Stimulated activated CD4-positive, alpha-beta T cell treated with anti-CD3 and anti-CD28 coated beads, Interleukin-12 subunit alpha, Interleukin-12 subunit beta, amount 100 ng/mL, for 24 hours (primary cell): Measurements from ENCODE around the gene TMEM114.

Source experiments
- DNase-seq, 2 experiments: peaks; one replicate each; pipeline ENCODE4 v3.0.0-alpha.2; 2020; ENCODE audit warnings: low read depth in 2 of 2

Gene TMEM114

DNA sequence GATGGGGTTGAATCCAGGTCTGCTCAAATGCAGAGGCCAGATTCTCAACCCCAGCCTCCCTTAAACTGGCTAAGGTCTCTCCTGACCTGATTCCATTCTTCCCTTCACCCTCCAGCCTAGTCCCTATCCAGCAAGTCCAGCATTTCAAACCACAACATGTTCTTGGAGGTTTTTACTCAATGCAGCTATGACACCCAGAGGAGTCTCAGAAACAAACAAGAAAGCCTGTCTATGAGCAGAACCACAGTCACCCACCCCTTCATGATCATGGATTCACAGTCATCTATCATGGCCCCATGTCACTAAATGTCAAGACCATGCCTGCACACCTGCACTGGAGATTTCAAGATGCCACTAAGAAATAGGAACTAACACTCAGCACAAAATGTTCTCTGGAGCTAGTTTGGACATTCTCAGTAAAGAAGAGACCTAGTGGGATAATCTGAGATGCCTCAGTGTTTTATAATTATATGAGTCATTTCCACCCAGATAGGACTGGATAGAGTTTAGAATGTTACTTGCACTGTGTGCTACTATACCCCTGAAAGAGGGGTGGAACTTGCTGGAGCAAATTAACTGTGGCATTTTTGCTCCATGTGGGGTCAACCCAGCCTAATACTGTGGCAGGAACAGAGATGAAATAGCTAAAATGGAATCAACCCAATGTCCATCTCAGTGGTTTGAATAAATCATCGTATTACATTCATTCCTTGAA is 21.7 kb upstream of the TMEM114 start:
- DNase-seq: no peak

DNA sequence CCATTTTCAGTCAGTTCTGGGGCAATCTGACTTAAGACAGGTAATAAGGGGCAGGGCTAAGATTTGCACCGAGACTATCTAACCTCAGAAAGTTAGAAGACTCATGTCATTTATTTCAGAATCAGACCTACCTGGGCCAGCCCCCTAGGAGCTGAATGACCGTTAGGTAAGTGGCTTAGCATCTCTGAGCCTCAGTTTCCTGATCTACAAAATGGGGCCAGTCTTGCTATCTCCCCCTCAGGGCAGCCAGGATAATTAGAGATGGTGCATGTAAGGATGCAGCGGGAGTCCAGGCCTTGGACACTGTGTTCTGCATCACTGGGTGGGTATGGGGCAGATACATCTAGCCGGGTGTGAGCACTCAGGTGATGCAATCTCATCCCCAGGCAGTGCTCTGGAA is 20.8 kb upstream of the TMEM114 start:
- DNase-seq: no peak

GRCh38 chr16:8607214-8607613 is 16.9 kb upstream of the TMEM114 start:
- no peak for DNase-seq

DNA sequence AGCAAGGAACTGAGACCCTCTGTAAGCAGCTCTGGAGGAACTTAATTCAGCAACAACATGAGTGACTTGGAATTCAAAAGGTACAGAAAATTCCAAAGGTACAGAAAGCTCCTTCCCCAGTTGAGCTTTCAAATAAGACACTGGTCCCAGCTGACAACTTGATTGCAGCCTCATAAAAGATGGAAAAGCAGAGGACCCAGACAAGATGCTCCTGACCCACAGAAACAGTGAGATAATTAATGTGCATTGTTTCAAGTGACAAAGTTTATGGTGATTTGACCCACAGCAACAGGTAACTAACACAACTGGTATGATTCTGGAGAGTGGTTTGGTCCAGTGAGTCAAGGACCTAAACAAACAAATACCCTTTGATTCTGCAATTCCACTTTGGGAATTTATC is 15.2 kb upstream of the TMEM114 start:
- no peak for DNase-seq

GRCh38 chr16:8600144-8600775 is 9.9 kb upstream of the TMEM114 start:
- DNase-seq: no peak

- DNase-seq: no peak
Measured at GRCh38 chr16:8596581-8596980, 6.3 kb upstream of the TMEM114 start.

DNA sequence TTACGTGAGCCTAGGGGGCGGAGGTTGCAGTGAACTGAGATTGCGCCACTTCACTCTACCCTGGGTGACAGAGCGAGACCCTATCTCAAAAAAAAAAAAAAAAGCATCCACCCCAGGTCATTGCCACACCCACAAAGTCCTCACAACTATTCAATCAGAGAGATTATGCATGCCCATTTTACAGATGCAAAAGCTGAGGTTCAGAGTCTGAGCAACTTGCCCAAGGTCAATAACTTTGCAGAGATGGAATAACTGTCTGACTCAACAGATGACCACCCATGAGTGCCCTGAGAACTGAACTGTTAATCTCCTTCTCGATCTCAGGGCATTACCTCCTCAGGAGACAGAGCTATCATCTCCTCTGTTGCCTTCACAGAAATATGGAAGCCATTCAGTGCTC is 5.5 kb upstream of the TMEM114 start:
- no peak for DNase-seq

DNA sequence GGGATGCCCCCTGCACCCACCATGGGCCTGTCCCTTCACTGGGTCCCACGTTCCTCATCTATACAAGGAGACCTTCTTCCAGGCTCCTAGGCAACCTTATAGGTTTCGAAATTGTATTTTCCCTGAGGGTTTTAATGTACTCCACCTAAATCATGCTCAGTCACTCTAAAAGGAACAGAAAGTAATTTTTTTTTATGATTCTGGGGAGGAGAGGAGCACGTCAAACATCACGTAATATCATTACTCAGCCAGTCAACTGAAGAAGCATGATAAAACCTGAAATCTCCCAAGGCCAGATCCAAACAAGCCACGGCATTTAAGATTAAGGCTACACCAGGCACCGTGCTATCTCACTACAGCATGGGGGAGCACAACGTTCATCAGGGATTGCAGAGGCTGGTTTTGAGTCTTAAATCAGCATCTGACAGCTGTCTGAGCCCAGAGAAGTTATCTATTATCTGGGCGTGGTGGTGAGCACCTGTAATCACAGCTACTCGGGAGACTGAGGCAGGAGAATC is 3.9 kb upstream of the TMEM114 start:
- DNase-seq: no peak

- no peak for DNase-seq
Measured at GRCh38 chr16:8591451-8591850, 1.1 kb upstream of the TMEM114 start.

GRCh38 chr16:8590811-8591210 is 500 bp upstream of the TMEM114 start:
- DNase-seq: no peak

GRCh38 chr16:8589057-8589899 is 1.0 kb downstream of the TMEM114 start:
- no peak for DNase-seq

DNA sequence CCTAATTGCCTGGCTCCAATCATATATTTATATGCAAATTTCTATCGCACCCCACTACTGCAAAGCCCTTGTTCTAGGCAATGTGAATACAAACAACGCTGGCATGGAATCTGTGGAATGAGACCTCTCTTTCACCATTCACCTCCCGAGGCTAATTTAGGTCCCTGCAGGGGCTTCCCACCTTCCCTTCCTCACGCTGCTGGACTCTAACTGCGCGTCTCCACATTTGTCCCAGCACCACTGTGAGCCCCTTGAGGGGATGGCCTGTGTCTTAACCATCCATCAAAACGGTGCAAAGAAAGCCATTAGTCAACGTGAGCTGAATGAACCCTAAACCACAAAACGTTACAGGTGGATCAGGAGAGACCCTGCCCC is 1.6 kb downstream of the TMEM114 start:
- DNase-seq: no peak

GRCh38 chr16:8587065-8587464 is 3.2 kb downstream of the TMEM114 start:
- no peak for DNase-seq

DNA sequence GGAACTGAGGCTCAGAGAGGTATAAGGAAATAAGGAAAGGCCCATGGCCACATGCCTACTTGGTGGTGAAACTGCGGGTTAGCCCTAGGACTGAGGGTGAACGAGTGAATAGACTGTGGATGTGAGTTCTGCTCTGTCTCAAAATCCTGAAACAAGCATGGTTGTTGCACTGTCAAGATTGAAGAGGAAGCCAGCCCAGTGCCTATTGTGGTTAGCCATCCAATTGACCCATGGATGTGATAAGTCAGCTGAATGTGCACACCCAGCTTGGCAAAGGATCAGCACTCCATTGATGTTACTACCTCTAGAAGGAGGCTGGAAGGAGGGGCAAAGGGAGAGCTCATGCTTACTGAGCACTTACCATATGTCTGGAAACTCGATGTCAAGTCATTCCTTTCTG is 4.5 kb downstream of the TMEM114 start:
- no peak for DNase-seq

- no peak for DNase-seq
Measured at GRCh38 chr16:8585041-8585440, 5.3 kb downstream of the TMEM114 start.

DNA sequence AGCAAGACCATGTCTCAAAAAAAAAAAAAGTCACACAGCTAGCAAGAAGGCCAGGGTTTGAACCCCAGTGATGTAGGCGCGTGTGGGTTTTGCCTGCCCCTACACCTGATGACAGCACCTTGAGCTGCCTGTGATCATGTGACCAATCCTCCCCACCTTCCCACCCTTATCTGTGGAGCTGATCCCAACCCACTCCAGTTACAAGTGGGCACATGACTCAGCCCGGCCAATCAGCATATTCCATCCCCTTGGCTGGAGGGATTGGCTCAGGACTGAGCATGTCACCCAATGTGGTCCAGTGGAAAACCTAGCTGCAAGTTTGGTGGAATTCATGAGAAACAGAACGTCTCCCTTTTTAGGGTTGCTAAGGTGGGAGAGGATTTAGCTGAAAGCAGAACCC is 6.6 kb downstream of the TMEM114 start:
- DNase-seq: no peak

DNA sequence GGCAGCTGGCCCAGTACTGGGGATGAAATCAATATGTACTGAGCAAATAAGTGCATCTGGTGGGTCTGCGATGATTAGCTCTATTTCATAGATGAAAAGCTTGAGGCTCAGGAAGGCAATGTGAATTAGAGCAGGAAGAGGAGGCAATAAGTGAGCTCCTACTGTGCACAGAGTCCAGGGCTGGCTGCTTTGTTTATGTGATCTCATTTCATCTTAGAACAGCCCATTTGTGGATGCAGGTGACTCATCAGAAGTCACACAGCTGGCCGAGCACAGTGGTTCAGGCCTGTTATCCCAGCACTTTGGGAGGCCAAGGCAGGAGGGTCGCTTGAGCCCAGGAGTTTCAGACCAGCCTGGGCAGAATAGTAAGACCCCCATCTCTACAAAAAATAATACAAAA is 7.1 kb downstream of the TMEM114 start:
- no peak for DNase-seq

DNA sequence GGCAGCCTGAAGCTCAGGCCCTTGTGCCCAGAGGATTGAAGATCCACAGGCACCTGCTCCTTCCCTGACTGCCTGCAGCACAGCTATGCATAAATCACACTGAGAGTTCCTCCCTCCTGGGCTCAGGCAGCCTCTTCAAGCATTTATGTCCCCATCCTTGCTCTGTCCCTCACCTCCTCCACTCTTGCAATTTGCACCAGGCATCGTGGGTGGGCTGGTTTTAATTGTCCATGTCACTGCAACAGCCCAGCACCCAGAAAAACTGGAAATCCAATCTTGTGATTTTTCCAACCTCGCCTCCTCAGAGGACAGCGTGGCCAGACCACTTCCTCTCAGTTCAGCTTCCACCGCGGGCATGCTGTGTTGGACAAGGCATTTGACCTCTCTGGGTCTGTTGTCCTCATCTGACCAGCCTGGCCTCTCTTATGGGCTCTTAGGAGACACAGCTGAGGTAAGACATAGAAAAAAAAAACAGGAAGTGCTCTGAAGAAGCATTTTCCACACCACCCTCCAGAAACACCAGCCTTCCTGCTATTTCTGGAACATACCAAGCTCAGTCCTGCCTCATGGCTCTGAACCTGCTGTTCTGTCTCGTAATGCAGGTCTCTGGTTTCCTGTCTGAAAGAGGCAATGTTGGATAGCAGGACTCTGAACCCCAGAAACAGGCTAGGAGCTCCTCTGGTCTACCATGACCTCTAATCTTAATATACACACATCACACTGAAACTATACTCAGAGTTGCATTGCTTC is 8.3 kb downstream of the TMEM114 start:
- no peak for DNase-seq

- no peak for DNase-seq
Measured at GRCh38 chr16:8579559-8579958, 10.8 kb downstream of the TMEM114 start.

GRCh38 chr16:8577678-8578304 is 12.5 kb downstream of the TMEM114 start:
- no peak for DNase-seq
